A673 (cell line): ENCODE data around the gene IFT172. TPM values are rescaled to one million over a fixed set of nuclear protein-coding genes. Genes with fewer than 3 reads are reported as not detected.

Experiments
- BruUV-seq: library from RNA; stranded (reverse); fragments of 400-500 nt; replicated peaks from 2 replicates; lab custom pipeline; 2021; lab: Mats Ljungman, UMichigan
- CTCF ChIA-PET: fragments of 300-600 bp; sonication (Branson Sonifier 250); formaldehyde crosslinking; loops from one replicate; lab custom pipeline; 2022; ENCODE audit warnings: antibody characterized with exemption; lab: Charles Lee
- POLR2A ChIA-PET: fragments of 300-600 bp; sonication (Branson Sonifier 250); formaldehyde crosslinking; loops from one replicate; lab custom pipeline; 2022; ENCODE audit warnings: antibody characterized with exemption; ENCODE audit not compliant: low non-redundant PET; lab: Charles Lee
- DNase-seq: peaks from one replicate; pipeline ENCODE4 v3.0.0-alpha.2; 2015; ENCODE audit warnings: low spot score
- H3K27ac ChIP-seq: fragments of 200-600 bp; sonication (generic); 2 replicates; pipeline ENCODE4 v1.5.1; 2016; ENCODE audit warnings: mixed run types, low read depth, mild to moderate bottlenecking, mixed read lengths, antibody characterized with exemption, low read length; ENCODE audit not compliant: poor library complexity, severe bottlenecking
- H3K27me3 ChIP-seq: fragments of 200-600 bp; sonication (generic); replicated peaks from 2 replicates; pipeline ENCODE4 v1.6.1; 2017; ENCODE audit warnings: mixed run types, low read depth, mild to moderate bottlenecking, mixed read lengths, antibody characterized with exemption, low read length; ENCODE audit not compliant: insufficient read depth, poor library complexity
- H3K36me3 ChIP-seq: fragments of 200-600 bp; sonication (generic); 2 replicates; pipeline ENCODE4 v1.6.1; 2016; ENCODE audit warnings: mixed run types, mild to moderate bottlenecking, mixed read lengths, antibody characterized with exemption, low read length; ENCODE audit not compliant: insufficient read depth, poor library complexity, severe bottlenecking
- H3K4me1 ChIP-seq: fragments of 200-600 bp; sonication (generic); 2 replicates; pipeline ENCODE4 v1.6.1; 2017; ENCODE audit warnings: mixed run types, mild to moderate bottlenecking, mixed read lengths, antibody characterized with exemption, low read length; ENCODE audit not compliant: insufficient read depth, poor library complexity, severe bottlenecking
- H3K4me3 ChIP-seq: fragments of 200-600 bp; sonication (generic); 2 replicates; pipeline ENCODE4 v1.5.1; 2016; ENCODE audit warnings: low read depth, mixed run types, mild to moderate bottlenecking, mixed read lengths, low read length; ENCODE audit not compliant: poor library complexity, severe bottlenecking
- H3K9me3 ChIP-seq: fragments of 200-600 bp; sonication (generic); 2 replicates; pipeline ENCODE4 v1.6.1; 2016; ENCODE audit warnings: mixed run types, low read depth, mild to moderate bottlenecking, mixed read lengths, antibody characterized with exemption, low read length; ENCODE audit not compliant: poor library complexity, severe bottlenecking
- CTCF ChIP-seq: fragments of 300-800, 200-600 bp; sonication (generic); conservative IDR thresholded peaks from 2 replicates; pipeline ENCODE4 v1.5.1; 2017; ENCODE audit warnings: low read depth, mild to moderate bottlenecking, antibody characterized with exemption, low read length, moderate library complexity, mixed read lengths
- EZH2 ChIP-seq: fragments of 200-600 bp; sonication (generic); IDR thresholded peaks from 2 replicates; pipeline ENCODE4 v1.6.1; 2017; ENCODE audit warnings: borderline replicate concordance, low read depth, mild to moderate bottlenecking, mixed read lengths, antibody characterized with exemption, low read length; ENCODE audit not compliant: poor library complexity, severe bottlenecking
- intact Hi-C: fragments of 100-400 bp; cut with micrococcal nuclease; formaldehyde crosslinking; loops from one replicate; pipeline ENCODE4 v1.10.0; 2022; ENCODE audit not compliant: unreplicated experiment
- total RNA-seq: library from RNA; stranded (reverse); gene quantifications from 2 replicates; pipeline ENCODE4 v1.2.3, GENCODE V29; 2021

IFT172 gene
- total RNA-seq, 1 experiment from 2014 or later: 42.2 TPM

DNA sequence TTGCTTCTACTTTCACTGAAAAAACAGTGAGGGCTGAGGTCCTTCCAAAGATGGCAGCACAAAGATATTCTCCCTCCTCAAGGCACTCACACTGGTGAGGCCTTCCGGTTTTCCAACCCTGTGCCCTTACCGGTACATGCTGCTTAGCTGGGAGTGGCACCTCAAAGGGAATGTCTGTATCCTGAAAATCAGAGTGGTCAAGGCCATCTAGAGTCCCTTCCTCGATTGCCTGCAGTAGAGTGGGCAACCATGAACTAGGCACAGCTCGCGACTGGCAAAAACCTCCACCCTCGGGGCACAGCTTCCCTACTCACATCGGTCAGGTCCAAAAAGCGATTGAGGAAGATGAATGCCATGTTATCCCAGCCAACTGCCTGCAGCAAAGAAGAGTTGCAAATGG lies 43.9 kb downstream of the IFT172 start:
- no peak for TF ChIP-seq EZH2
- no peak for TF ChIP-seq CTCF
- no peak overlapping the region for H3K27ac ChIP-seq
- H3K27me3 ChIP-seq: no peaks in the 10 kb centered on the region
- BruUV-seq: no TSS peak
- DNase-seq: no peak
- H3K36me3 ChIP-seq: peaks cover 20% of the 10 kb centered on the region
- H3K4me3 ChIP-seq: no peak overlapping the region
- intact Hi-C loops: no loop called here
- ChIA-PET CTCF (interaction anchor here (0.6 kb wide), 1 partner anchor 176 kb away, joined by 4 read pairs; no protein-coding TSS in a partner anchor), POLR2A (no interaction called here)
- H3K9me3 ChIP-seq: no peaks in the 10 kb centered on the region
- no peaks in the 10 kb centered on the region for H3K4me1 ChIP-seq

DNA sequence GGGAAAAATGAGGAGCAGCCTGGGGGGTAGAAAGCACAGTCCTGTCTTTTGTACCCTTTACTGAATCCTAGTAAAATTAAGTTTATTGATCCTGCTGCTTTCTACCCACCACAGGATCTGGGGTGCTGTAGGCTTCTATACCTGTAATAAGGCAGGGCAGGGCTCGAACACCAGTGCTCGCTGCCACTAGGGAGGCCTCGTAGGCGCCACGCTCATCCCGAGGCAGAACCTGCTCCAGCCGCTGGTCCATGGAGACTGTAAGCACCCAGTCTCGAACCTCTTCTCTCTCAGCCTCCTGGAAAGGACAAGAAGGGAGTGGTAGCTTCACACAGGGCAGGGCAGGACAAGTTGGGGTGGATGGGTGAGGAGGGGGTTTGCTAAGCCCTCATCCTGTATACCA lies 44.4 kb downstream of the IFT172 start:
- Histone ChIP-seq H3K4me1 (no peaks in the 10 kb centered on the region), H3K4me3 (no peak overlapping the region), H3K27ac (no peak overlapping the region), H3K27me3 (no peaks in the 10 kb centered on the region), H3K9me3 (no peaks in the 10 kb centered on the region), H3K36me3 (peaks cover 24% of the 10 kb centered on the region)
- intact Hi-C loops: no loop called here
- POLR2A ChIA-PET: no interaction called here
- no peak for TF ChIP-seq CTCF
- no peak for TF ChIP-seq EZH2
- no TSS peak for BruUV-seq
- no peak for DNase-seq
- CTCF ChIA-PET: no interaction called here

- peaks cover 36% of the 10 kb centered on the region for H3K36me3 ChIP-seq
- TF ChIP-seq CTCF (no peak), EZH2 (no peak)
- intact Hi-C loops: no loop called here
- no peaks in the 10 kb centered on the region for H3K4me1 ChIP-seq
- BruUV-seq: no TSS peak
- H3K27me3 ChIP-seq: no peaks in the 10 kb centered on the region
- H3K4me3 ChIP-seq: no peak overlapping the region
- POLR2A ChIA-PET: no interaction called here
- CTCF ChIA-PET: no interaction called here
- no peak overlapping the region for H3K27ac ChIP-seq
- no peaks in the 10 kb centered on the region for H3K9me3 ChIP-seq
- DNase-seq: no peak
Measured at GRCh38 chr2:27442920-27443282, 46.6 kb downstream of the IFT172 start.
